GM19324 (cell line): Measurements from ENCODE around the gene PIGH.

ENCODE experiments used
- ATAC-seq: cut with Tn5 transposase; IDR thresholded peaks from one replicate; pipeline ENCODE4 v1.9.1; 2021; ENCODE audit warnings: mild to moderate bottlenecking, moderate library complexity; ENCODE audit not compliant: unreplicated experiment, low FRiP score

The PIGH gene

GRCh38 chr14:67576216-67576955 is 23.7 kb downstream of the PIGH start:
- no peak for ATAC-seq

GRCh38 chr14:67575684-67576083 is 24.4 kb downstream of the PIGH start:
- no peak for ATAC-seq

- no peak for ATAC-seq
These were observed 25.3 kb downstream of the PIGH start for GRCh38 chr14:67574806-67575205.

GRCh38 chr14:67574156-67574555 is 25.9 kb downstream of the PIGH start:
- no peak for ATAC-seq

- ATAC-seq: no peak
These were observed 26.6 kb downstream of the PIGH start for GRCh38 chr14:67573228-67574010.

- no peak for ATAC-seq
These were observed 27.5 kb downstream of the PIGH start for GRCh38 chr14:67572608-67573007.

GRCh38 chr14:67571991-67572323 is 28.1 kb downstream of the PIGH start:
- no peak for ATAC-seq

GRCh38 chr14:67571275-67571990 is 28.6 kb downstream of the PIGH start:
- ATAC-seq: no peak

GRCh38 chr14:67570453-67570852 is 29.6 kb downstream of the PIGH start:
- no peak for ATAC-seq

- no peak for ATAC-seq
These were observed 30.3 kb downstream of the PIGH start for GRCh38 chr14:67569651-67570290.

- no peak for ATAC-seq
These were observed 30.9 kb downstream of the PIGH start for GRCh38 chr14:67569011-67569650.

GRCh38 chr14:67567654-67568053 is 32.4 kb downstream of the PIGH start:
- no peak for ATAC-seq

GRCh38 chr14:67566908-67567307 is 33.2 kb downstream of the PIGH start:
- no peak for ATAC-seq

GRCh38 chr14:67564236-67564635 is 35.8 kb downstream of the PIGH start:
- ATAC-seq: no peak

GRCh38 chr14:67562776-67563150 is 37.3 kb downstream of the PIGH start:
- ATAC-seq: no peak

- ATAC-seq: no peak
These were observed 37.9 kb downstream of the PIGH start for GRCh38 chr14:67562025-67562775.

- ATAC-seq: no peak
These were observed 40.4 kb downstream of the PIGH start for GRCh38 chr14:67559639-67560038.

GRCh38 chr14:67557656-67558055 is 42.4 kb downstream of the PIGH start:
- no peak for ATAC-seq

- no peak for ATAC-seq
These were observed 43.0 kb downstream of the PIGH start for GRCh38 chr14:67557118-67557517.

GRCh38 chr14:67556671-67557070 is 43.4 kb downstream of the PIGH start:
- no peak for ATAC-seq
